Measurements from ENCODE around the gene MGAT5B.

Gene MGAT5B

DNA sequence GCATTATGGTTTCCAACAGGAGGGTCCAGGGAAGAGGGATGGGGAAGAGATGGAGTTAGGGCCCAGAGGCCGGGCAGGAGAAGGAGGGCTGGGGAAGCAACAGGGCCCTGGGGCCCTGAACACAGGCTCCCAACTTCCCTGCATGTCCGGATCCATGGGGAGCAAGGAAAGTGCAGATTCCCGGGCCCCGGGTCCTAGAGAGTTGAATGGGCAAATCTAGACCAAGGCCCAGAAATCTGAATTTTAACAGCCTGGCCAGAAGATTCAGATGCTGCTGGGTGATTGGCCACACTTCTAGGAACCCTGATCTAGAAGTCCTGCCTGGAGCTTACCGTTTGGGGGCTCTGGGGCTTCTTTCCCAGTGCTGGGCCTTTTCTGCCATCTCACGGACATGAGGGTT lies 13.2 kb downstream of the MGAT5B start:
- no peaks in the 10 kb centered on the region for H3K27me3 Mint-ChIP-seq
- no peaks in the 10 kb centered on the region for H3K4me1 Mint-ChIP-seq
- H3K9me3 Mint-ChIP-seq, result no peaks in the 10 kb centered on the region
- H3K36me3 Mint-ChIP-seq, result no peaks in the 10 kb centered on the region
- no peak overlapping the region for H3K4me3 Mint-ChIP-seq
- H3K27ac Mint-ChIP-seq, result no peak overlapping the region

GRCh38 chr17:76881966-76882365 lies 13.8 kb downstream of the MGAT5B start:
- H3K36me3 Mint-ChIP-seq, result no peaks in the 10 kb centered on the region
- H3K27ac Mint-ChIP-seq, result no peak overlapping the region

GRCh38 chr17:76883744-76884525 lies 15.7 kb downstream of the MGAT5B start:
- no peaks in the 10 kb centered on the region for H3K4me1 Mint-ChIP-seq
- no peak overlapping the region for H3K27ac Mint-ChIP-seq
- no peaks in the 10 kb centered on the region for H3K27me3 Mint-ChIP-seq
- H3K4me3 Mint-ChIP-seq, result no peak overlapping the region
- H3K36me3 Mint-ChIP-seq, result no peaks in the 10 kb centered on the region
- H3K9me3 Mint-ChIP-seq, result no peaks in the 10 kb centered on the region

More at GRCh38 chr17:76881966-76882365, 13.8 kb downstream of the MGAT5B start:
- no peaks in the 10 kb centered on the region for H3K4me1 Mint-ChIP-seq
- H3K9me3 Mint-ChIP-seq, result no peaks in the 10 kb centered on the region
- no peaks in the 10 kb centered on the region for H3K27me3 Mint-ChIP-seq
- no peak overlapping the region for H3K4me3 Mint-ChIP-seq

DNA sequence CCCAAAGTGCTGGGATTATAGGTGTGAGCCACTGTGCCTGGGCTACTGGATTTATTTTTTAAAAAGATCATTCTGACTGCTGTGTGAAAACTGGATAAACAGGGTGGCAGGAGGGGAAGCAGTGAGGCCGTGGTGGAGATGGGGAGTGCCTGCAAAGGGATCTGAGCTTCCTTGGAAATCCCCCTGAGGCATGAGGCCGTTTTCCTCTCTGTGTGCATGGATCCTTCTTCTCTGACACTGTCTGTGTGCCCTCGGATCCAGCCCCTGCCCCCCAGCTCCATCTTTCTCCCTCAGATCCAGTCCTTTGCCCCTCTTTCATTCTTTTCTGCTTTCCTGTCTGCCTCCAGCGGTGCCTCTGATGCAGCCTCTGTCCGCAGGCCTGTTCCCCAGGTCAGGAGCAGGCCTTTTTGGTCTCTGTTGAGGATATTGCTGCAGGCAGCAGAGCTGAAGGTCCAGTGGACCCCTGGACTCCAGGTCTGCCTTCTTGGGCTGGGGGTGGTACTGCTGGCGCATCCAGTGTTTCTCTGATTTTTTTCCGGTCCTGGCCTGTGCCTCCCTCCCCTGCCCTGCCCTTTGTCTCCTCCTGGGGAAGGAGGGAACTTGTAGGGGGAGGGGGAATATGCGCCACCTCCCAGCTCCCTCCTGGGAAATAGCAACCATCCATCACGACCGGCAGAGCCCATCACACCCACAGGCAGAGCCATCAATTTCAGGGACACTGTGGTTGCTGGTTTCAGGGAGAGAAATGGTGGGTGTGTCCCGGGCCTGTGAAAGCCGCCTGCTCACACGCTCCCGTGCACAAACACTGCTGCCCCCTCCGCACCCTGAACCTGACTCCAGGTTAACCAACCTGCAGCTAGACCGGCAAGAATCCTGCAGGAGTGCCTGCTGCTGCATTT lies 17.0 kb downstream of the MGAT5B start:
- H3K27ac Mint-ChIP-seq, result no peak overlapping the region

DNA sequence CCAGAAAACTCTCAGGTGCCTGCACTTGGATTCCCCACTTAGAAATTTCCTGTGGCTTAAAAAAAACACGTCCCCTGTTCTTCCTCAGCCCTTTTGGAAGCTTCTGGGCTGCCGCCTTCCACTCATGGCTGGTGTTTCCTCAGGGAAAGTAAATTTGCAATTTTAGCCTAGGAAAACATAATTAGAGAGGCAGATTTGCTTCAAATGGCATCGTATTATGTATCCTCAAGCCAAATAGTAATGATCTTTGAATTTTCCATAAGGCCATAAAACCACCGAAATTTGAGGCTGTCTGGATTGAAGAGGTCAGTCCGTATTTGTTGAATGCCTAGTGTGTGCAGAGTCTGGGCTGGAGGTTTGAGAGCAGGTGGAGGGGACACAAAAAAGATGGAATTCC lies 17.7 kb downstream of the MGAT5B start:
- Mint-ChIP-seq H3K9me3 (no peaks in the 10 kb centered on the region), H3K27ac (no peak overlapping the region), H3K27me3 (no peaks in the 10 kb centered on the region), H3K4me3 (no peak overlapping the region), H3K36me3 (no peaks in the 10 kb centered on the region), H3K4me1 (no peaks in the 10 kb centered on the region)

More for the DNA sequence above, 17.0 kb downstream of the MGAT5B start:
- Mint-ChIP-seq H3K27me3 (no peaks in the 10 kb centered on the region), H3K4me3 (no peak overlapping the region), H3K36me3 (no peaks in the 10 kb centered on the region), H3K9me3 (no peaks in the 10 kb centered on the region), H3K4me1 (no peaks in the 10 kb centered on the region)

DNA sequence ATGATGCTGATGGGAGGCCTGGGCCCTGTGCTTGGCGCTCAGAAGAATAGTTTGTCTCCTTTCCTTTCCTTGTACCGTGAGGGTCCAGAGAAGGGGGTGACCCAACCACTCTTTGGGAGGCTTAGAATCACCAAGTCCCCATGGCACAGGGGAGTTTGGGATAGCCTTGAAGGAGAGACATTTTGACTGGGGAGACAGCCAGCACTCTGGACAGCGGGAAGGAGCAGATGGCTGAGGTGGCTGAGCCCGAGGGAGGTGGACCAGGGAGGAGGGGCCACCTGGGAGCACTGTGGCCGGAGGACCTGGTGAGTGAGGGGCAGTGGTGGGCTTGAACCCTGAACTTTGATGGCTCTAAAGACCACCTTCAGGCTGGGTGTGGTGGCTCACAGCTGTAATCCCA lies 18.2 kb downstream of the MGAT5B start:
- Mint-ChIP-seq H3K27ac (no peak overlapping the region), H3K36me3 (no peaks in the 10 kb centered on the region), H3K4me1 (no peaks in the 10 kb centered on the region), H3K9me3 (no peaks in the 10 kb centered on the region), H3K27me3 (no peaks in the 10 kb centered on the region), H3K4me3 (no peak overlapping the region)

DNA sequence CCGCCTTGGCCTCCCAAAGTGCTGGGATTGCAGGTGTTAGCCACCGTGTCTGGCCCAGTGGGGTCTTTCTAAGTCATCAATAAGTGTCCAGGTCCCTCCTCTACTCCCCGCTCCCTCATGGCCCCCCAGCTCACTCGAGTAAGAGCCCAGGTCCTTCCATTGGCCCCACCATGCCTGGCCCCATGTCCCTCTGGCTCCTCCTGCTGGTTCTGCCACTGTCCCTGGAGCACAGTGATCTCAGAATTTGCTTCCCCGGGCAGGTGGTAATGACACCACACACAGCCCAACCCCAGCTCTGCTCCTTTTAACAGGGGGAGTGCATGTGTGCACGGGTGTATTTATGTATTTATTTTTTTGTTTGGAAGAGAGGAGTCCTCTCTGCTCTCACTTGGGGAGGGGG lies 19.6 kb downstream of the MGAT5B start:
- Mint-ChIP-seq H3K27me3 (no peaks in the 10 kb centered on the region), H3K4me3 (no peak overlapping the region), H3K36me3 (no peaks in the 10 kb centered on the region), H3K4me1 (no peaks in the 10 kb centered on the region), H3K27ac (no peak overlapping the region), H3K9me3 (no peaks in the 10 kb centered on the region)

DNA sequence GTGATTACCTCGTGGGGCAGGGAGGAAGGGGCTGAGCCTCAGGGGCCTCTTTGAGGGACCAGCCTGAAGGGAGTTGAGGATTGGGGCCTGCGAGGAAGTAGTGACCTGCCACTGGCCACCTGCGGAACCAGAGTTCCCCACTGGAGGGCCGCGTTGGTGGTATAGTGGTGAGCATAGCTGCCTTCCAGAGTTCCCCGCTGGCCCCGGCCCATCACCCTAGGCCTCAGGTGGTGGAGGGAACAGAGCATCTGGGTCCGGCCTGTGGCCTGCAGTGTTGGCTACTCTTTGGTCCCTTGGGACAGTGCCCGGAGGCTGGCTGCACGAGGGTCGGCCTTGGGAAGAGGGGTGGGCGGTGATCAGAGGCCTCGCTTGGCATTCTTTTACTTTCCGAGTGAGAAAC lies 20.5 kb downstream of the MGAT5B start:
- Mint-ChIP-seq H3K27me3 (no peaks in the 10 kb centered on the region), H3K36me3 (no peaks in the 10 kb centered on the region), H3K4me3 (no peak overlapping the region), H3K9me3 (no peaks in the 10 kb centered on the region), H3K27ac (no peak overlapping the region), H3K4me1 (no peaks in the 10 kb centered on the region)

DNA sequence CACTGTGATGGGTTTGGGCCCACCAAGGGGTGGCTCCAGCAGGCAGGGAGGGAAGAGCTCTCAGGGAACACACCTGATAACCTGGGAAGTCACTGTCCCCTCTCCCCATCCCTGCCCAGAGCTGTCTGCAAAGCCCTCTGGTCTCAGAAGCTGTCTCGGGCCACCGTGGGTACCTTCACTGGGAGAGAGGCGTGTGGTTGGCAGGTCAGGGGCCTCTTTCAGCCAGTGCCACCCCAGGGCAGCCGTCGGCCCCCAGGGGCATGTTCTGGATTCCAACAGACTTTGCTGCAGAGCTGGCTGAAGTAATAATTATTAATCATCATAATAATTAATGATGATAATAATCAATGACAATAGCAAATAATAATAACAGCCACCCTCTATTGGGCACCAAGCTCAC lies 21.1 kb downstream of the MGAT5B start:
- H3K27me3 Mint-ChIP-seq, result no peaks in the 10 kb centered on the region
- H3K36me3 Mint-ChIP-seq, result no peaks in the 10 kb centered on the region
- no peak overlapping the region for H3K27ac Mint-ChIP-seq
- H3K4me3 Mint-ChIP-seq, result no peak overlapping the region
- H3K4me1 Mint-ChIP-seq, result no peaks in the 10 kb centered on the region
- H3K9me3 Mint-ChIP-seq, result no peaks in the 10 kb centered on the region

DNA sequence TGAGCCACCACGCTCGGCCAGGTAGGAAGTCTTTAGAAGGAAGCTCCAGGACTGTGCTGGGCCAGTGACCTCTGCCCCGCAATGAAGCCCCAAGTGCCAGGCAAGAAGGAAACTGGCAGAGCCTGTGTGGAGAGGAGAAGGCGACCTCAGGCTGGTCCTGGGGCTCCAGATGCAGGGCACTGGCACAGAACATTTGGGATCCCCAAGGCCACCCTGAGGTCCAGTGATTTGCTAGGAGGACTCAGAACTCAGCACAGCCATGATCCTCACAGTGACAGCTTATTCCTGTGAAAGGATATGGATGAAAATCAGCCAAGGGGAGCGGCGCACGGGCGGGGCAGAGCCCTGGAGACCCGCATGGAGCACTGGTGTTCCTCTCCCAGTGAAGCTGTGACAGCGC lies 24.1 kb downstream of the MGAT5B start:
- Mint-ChIP-seq H3K36me3 (no peaks in the 10 kb centered on the region), H3K27ac (no peak overlapping the region), H3K4me3 (no peak overlapping the region), H3K4me1 (no peaks in the 10 kb centered on the region), H3K9me3 (no peaks in the 10 kb centered on the region), H3K27me3 (no peaks in the 10 kb centered on the region)

- Mint-ChIP-seq H3K36me3 (no peaks in the 10 kb centered on the region), H3K9me3 (no peaks in the 10 kb centered on the region), H3K4me3 (no peak overlapping the region), H3K4me1 (no peaks in the 10 kb centered on the region), H3K27ac (no peak overlapping the region), H3K27me3 (no peaks in the 10 kb centered on the region)
Measured at GRCh38 chr17:76893623-76894334, 25.6 kb downstream of the MGAT5B start.

DNA sequence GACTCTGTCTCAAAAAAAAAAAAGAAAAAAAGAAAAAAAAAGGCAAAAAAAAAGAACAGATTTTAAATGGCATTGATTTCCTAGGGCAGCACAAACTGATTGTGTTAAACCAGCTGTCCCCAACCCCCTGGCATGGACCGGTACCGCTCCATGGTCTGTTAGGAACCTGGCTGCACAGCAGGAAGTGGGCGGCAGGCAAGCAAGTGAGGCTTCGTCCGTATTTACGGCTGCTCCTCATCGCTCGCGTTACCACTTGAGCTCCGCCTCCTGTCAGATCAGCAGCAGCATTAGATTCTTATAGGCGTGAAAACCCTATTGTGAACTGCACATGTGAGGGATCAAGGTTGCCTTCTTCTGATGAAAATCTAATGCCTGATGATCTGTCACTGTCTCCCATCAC lies 26.6 kb downstream of the MGAT5B start:
- H3K9me3 Mint-ChIP-seq, result no peaks in the 10 kb centered on the region
- H3K4me3 Mint-ChIP-seq, result no peak overlapping the region
- H3K36me3 Mint-ChIP-seq, result no peaks in the 10 kb centered on the region
- H3K4me1 Mint-ChIP-seq, result no peaks in the 10 kb centered on the region
- H3K27ac Mint-ChIP-seq, result no peak overlapping the region
- no peaks in the 10 kb centered on the region for H3K27me3 Mint-ChIP-seq

DNA sequence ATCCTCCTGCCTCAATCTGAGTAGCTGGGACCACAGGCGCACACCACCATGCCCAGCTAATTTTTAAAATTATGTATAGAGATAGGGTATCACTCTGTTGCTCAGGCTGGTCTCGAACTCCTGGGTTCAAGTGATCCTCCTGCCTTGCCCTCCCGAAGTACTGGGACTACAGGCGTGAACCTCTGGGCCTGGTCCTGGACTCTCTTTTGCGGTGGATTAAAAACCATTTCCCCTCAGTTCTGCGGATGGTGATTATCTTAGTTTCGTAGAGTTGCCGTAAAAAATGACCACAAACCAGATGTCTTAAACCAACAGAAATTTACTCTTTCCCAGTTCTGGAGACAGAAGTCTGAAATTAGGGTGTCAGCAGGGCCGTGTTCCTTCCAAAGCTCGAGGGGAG lies 28.8 kb downstream of the MGAT5B start:
- H3K4me3 Mint-ChIP-seq, result no peak overlapping the region
- no peaks in the 10 kb centered on the region for H3K4me1 Mint-ChIP-seq
- no peaks in the 10 kb centered on the region for H3K36me3 Mint-ChIP-seq
- no peaks in the 10 kb centered on the region for H3K27me3 Mint-ChIP-seq
- no peak overlapping the region for H3K27ac Mint-ChIP-seq
- no peaks in the 10 kb centered on the region for H3K9me3 Mint-ChIP-seq

DNA sequence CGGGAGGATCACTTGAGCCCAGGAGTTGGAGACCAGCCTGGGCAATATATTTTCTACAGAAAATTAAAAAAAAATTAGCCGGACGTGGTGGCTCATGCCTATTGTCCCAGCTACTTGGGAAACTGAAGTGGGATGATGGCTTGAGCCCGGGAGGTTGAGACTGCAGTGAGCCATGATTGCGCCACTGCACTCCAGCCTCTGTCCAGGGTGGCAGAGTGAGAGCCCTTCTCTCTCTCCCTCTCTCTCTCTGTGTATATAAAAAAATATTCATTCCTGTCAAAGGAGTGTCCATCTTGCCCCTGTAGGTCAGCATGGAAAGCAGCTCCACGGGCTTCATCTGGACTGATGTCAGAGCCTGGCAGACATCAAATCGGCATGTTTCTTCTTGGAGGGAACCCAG lies 31.2 kb downstream of the MGAT5B start:
- no peaks in the 10 kb centered on the region for H3K9me3 Mint-ChIP-seq
- H3K36me3 Mint-ChIP-seq, result no peaks in the 10 kb centered on the region
- H3K4me1 Mint-ChIP-seq, result no peaks in the 10 kb centered on the region
- H3K27me3 Mint-ChIP-seq, result no peaks in the 10 kb centered on the region
- no peak overlapping the region for H3K27ac Mint-ChIP-seq
- H3K4me3 Mint-ChIP-seq, result no peak overlapping the region

DNA sequence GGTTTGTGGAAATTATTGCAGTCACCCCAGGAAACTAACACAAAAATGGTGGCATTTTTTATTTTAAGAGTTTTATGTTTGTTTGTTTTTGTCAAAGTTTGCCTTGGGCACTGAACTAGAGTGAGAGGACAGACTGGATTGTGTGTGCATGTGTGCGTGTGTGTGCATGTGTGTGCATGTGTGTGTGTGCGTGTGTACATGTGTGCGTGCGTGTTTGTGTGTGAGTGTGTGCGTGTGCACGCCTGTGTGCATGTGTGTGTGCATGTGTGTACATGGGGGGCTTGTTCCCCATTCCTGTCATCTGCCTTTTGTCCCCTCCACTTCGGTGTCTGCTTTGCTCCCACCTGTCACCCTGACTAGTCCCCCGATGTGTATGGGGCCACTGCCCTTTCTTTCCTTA lies 32.5 kb downstream of the MGAT5B start:
- H3K9me3 Mint-ChIP-seq, result no peaks in the 10 kb centered on the region
- H3K27ac Mint-ChIP-seq, result no peak overlapping the region
- H3K36me3 Mint-ChIP-seq, result no peaks in the 10 kb centered on the region
- H3K4me3 Mint-ChIP-seq, result no peak overlapping the region
- H3K27me3 Mint-ChIP-seq, result no peaks in the 10 kb centered on the region
- H3K4me1 Mint-ChIP-seq, result no peaks in the 10 kb centered on the region
